HEK293T (cell line): ENCODE results near the gene PARVB.

Source experiments
- CTCF ChIA-PET: fragments of 350-600 bp; formaldehyde crosslinking; extraction: SDS; loops from one replicate; lab custom pipeline; 2021; ENCODE audit warnings: antibody characterized with exemption, inconsistent platforms; lab: Yijun Ruan, JAX
- POLR2A ChIA-PET: fragments of 350-600 bp; formaldehyde crosslinking; extraction: SDS; loops from one replicate; lab custom pipeline; 2020; ENCODE audit warnings: antibody characterized with exemption, inconsistent platforms; lab: Yijun Ruan, JAX
- DNase-seq: peaks from one replicate; pipeline ENCODE4 v3.0.0; 2012; ENCODE audit warnings: mixed read lengths; ENCODE audit errors: extremely low spot score
- ARNT ChIP-seq: fragments of 450-650 bp; IDR thresholded peaks from 2 replicates; pipeline ENCODE4 v1.6.1; 2017; ENCODE audit warnings: mild to moderate bottlenecking
- BHLHE40 ChIP-seq: fragments of 450-650 bp; IDR thresholded peaks from 2 replicates; pipeline ENCODE4 v1.6.1; 2016; ENCODE audit warnings: mild to moderate bottlenecking, moderate library complexity, borderline replicate concordance
- CTBP1 ChIP-seq: fragments of 450-650 bp; IDR thresholded peaks from 2 replicates; pipeline ENCODE4 v1.6.1; 2016; ENCODE audit warnings: borderline replicate concordance
- ELF4 ChIP-seq: fragments of 450-650 bp; IDR thresholded peaks from 2 replicates; pipeline ENCODE4 v1.6.1; 2017; ENCODE audit warnings: antibody characterized with exemption
- FOXA1 ChIP-seq: fragments of 450-650 bp; IDR thresholded peaks from 2 replicates; pipeline ENCODE4 v1.6.1; 2016; ENCODE audit warnings: mild to moderate bottlenecking
- FOXK2 ChIP-seq: fragments of 450-650 bp; IDR thresholded peaks from 2 replicates; pipeline ENCODE4 v1.6.1; 2016; ENCODE audit warnings: mild to moderate bottlenecking
- FOXM1 ChIP-seq: fragments of 450-650 bp; IDR thresholded peaks from 2 replicates; pipeline ENCODE4 v1.6.1; 2017; ENCODE audit warnings: mild to moderate bottlenecking, borderline replicate concordance
- HDGF ChIP-seq: fragments of 450-650 bp; IDR thresholded peaks from 2 replicates; pipeline ENCODE4 v1.6.1; 2017; ENCODE audit warnings: antibody characterized with exemption, borderline replicate concordance
- L3MBTL2 ChIP-seq: fragments of 450-650 bp; conservative IDR thresholded peaks from 2 replicates; pipeline ENCODE4 v1.6.1; 2016; ENCODE audit warnings: mild to moderate bottlenecking
- LEF1 ChIP-seq: fragments of 450-650 bp; IDR thresholded peaks from 2 replicates; pipeline ENCODE4 v1.6.1; 2017; ENCODE audit warnings: mild to moderate bottlenecking, borderline replicate concordance
- NFRKB ChIP-seq: fragments of 450-650 bp; IDR thresholded peaks from 2 replicates; pipeline ENCODE4 v1.6.1; 2016; ENCODE audit warnings: mild to moderate bottlenecking, moderate library complexity
- SP1 ChIP-seq: fragments of 450-650 bp; IDR thresholded peaks from 2 replicates; pipeline ENCODE4 v1.6.1; 2017
- SUZ12 ChIP-seq: fragments of 450-650 bp; IDR thresholded peaks from 2 replicates; pipeline ENCODE4 v1.6.1; 2016; ENCODE audit warnings: mild to moderate bottlenecking
- TARDBP ChIP-seq: fragments of 450-650 bp; IDR thresholded peaks from 2 replicates; pipeline ENCODE4 v1.6.1; 2016
- ZNF384 ChIP-seq: fragments of 450-650 bp; IDR thresholded peaks from 2 replicates; pipeline ENCODE4 v1.6.1; 2016
- TF ChIP-seq, protein P1 (sequence below): fragments of 450-650 bp; IDR thresholded peaks from 2 replicates; pipeline ENCODE4 v1.6.1; 2016

The PARVB gene

DNA sequence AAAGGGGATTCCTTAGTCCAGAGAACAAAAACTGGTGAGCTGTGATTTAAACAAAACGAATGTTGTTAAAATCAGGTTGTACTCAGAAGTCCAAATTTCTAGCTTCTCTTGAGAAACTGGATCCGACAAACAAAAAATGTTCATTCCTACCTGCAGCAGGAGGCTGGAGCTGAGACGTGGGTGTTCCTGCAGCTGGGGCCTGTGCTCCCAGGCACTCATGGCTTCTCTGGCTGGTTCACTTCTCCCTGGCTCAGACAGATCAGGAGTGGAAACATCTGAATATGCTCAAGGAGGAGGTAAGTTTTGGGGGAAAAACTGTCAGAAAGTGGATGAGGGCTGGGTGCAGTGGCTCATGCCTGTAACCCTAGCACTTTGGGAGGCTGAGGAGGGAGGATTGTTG, 24.7 kb upstream of the PARVB start:
- POLR2A ChIA-PET: no interaction called here
- no peak for DNase-seq
- CTCF ChIA-PET: interaction anchor here (1.2 kb wide), 1 partner anchor 626 kb away, joined by 4 read pairs; no protein-coding TSS in a partner anchor
- no peak for TF ChIP-seq ELF4
- TF ChIP-seq, protein P1, sequence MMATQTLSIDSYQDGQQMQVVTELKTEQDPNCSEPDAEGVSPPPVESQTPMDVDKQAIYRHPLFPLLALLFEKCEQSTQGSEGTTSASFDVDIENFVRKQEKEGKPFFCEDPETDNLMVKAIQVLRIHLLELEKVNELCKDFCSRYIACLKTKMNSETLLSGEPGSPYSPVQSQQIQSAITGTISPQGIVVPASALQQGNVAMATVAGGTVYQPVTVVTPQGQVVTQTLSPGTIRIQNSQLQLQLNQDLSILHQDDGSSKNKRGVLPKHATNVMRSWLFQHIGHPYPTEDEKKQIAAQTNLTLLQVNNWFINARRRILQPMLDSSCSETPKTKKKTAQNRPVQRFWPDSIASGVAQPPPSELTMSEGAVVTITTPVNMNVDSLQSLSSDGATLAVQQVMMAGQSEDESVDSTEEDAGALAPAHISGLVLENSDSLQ: no peak
- no peak for TF ChIP-seq FOXK2
- TF ChIP-seq SUZ12: no peak
- no peak for TF ChIP-seq CTBP1
- no peak for TF ChIP-seq L3MBTL2
- no peak for TF ChIP-seq FOXA1
- no peak for TF ChIP-seq LEF1
- TF ChIP-seq BHLHE40: no peak
- TF ChIP-seq FOXM1: no peak
- no peak for TF ChIP-seq HDGF
- no peak for TF ChIP-seq TARDBP
- no peak for TF ChIP-seq ARNT
- no peak for TF ChIP-seq SP1
- no peak for TF ChIP-seq NFRKB
- no peak for TF ChIP-seq ZNF384

DNA sequence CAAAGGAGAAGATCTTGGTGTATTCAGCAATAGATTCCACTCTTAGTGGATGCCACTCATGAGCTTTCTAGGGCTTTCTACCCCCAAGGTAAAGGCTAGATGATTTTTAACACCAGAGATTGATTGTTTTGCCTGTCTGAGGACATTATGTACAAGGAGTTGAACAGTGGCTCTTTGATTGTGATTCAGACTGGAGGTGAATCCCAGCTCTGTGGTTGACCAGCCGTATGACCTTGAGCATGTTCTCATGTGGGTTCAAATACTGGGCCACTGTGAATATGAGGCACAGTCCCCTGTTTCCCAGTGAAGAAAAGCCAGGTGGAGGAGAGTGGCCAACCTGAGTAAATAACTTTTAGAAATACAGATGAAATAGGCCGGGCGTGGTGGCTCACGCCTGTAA, 24.0 kb upstream of the PARVB start:
- TF ChIP-seq LEF1: no peak
- TF ChIP-seq TARDBP: no peak
- TF ChIP-seq ARNT: no peak
- TF ChIP-seq NFRKB: no peak
- no peak for TF ChIP-seq ZNF384
- TF ChIP-seq FOXA1: no peak
- no peak for TF ChIP-seq CTBP1
- TF ChIP-seq ELF4: no peak
- TF ChIP-seq FOXM1: no peak
- TF ChIP-seq SP1: no peak
- TF ChIP-seq BHLHE40: no peak
- no peak for TF ChIP-seq FOXK2
- TF ChIP-seq HDGF: no peak
- CTCF ChIA-PET: no interaction called here
- POLR2A ChIA-PET: no interaction called here
- no peak for DNase-seq

DNA sequence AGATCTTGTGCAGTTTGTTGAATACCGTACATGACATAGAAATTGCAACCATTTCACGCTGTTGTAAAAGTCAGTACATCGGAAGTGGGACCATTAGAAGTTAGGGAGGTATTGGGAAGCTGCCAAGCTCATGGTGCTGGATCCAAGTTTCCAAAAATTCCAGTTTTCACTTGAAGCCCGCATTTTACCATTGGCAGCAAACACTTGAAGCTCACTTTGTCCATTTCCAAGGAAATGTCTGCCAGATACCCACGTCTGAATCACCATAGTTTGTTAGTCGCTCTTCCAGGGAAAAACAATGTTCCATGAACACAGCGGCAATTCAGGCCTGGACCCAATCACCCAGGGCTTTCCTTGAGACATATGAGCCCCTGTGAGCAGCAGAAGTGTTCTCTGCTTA, 22.6 kb upstream of the PARVB start:
- no peak for DNase-seq
- ChIA-PET CTCF (interaction anchor here (0.6 to 1.1 kb wide), 3 partner anchors 8 to 139 kb away, joined by 3 read pairs; no protein-coding TSS in a partner anchor), POLR2A (no interaction called here)
- TF ChIP-seq FOXA1 (no peak), CTBP1 (no peak), ARNT (no peak), NFRKB (no peak), BHLHE40 (no peak)
- TF ChIP-seq, protein P1: no peak

DNA sequence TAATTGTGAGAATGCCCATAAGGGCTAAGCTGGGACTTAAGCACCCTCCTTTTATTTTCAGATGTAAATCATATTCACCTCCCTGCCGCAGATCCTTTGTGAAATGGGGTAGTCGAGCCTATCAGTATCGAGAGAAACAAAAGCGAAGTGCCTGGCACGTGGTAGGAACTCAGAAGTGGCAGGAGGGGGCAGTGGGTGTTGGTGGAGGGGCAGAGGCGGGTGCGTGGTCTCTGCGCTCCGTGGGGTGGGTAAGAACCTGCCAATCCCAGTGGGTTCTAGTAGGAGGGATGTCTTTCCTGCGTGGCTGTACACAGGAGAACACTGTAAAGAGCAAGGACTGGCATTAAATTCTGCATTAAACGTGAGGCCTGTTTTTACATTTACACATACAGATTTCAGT, 21.8 kb upstream of the PARVB start:
- no peak for DNase-seq
- CTCF ChIA-PET: interaction anchor here (1.1 kb wide), 1 partner anchor 9 kb away, joined by 6 read pairs; no protein-coding TSS in a partner anchor
- no peak for TF ChIP-seq SUZ12
- TF ChIP-seq HDGF: no peak
- TF ChIP-seq FOXA1: no peak
- no peak for TF ChIP-seq NFRKB
- TF ChIP-seq ELF4: no peak
- POLR2A ChIA-PET: no interaction called here

DNA sequence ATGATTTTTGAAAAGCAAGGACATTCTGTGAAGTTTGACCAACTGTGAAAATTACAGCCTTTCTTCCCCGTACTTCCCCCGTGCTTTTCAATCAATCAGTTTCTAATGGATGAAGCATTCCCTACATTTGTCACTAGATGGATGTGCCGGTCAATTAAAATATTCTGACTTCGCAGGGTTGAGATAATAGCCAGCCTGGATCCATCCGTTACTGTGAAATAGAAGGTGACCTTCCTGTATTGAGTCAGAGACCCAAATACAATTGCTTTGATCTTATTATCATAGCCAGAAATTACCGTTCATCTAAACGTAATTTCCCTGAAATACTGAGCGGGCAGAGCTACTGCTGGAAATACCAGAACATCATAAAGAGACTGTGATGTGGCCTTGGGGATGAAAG, 21.1 kb upstream of the PARVB start:
- TF ChIP-seq ELF4 (no peak), ARNT (no peak), ZNF384 (no peak), TARDBP (no peak)
- POLR2A ChIA-PET: no interaction called here
- no peak for DNase-seq
- CTCF ChIA-PET: interaction anchor here (0.9 to 1.1 kb wide), 2 partner anchors 10 to 83 kb away, joined by 3 to 6 read pairs; no protein-coding TSS in a partner anchor

DNA sequence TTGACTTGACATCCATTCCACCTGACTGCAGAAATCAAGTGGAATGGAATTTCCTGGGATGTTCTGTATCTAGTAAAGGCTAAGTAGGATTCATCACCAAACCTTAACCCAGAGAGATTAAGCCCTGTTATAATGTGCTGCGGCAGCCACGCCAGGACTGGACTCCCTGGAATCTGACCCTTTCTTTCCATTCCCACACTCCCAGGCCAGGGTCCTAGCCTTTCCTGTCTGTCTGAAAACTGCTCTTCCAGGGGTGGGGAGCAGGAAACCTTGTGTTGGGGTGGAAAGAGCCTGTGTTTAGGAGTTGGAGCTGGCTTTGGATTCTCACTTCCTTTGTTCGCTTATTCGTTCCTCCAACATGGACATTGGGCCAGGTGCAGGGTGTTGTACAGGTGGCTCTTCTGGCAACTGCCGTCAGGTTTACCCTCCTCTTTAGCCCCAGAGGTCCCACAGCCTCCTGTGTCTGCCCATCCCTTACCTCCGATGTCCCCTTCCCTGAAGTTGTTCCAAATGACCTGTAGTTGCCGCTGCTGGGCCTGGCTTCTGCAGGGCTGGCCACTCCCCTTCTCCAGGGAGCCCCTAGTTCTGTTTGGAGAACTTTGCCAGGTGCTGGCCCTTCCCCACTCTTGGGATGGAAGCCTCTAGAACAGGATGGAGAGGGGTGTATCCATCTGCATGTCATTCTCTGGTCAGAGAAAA, 20.5 kb upstream of the PARVB start:
- CTCF ChIA-PET: interaction anchor here (0.7 to 1.4 kb wide), 5 partner anchors 10 to 619 kb away, joined by 3 to 6 read pairs (median 4); no protein-coding TSS in a partner anchor
- peak; percentile 48 for DNase-seq
- POLR2A ChIA-PET: no interaction called here
- no peak for TF ChIP-seq ZNF384
- no peak for TF ChIP-seq LEF1
- no peak for TF ChIP-seq SUZ12
- TF ChIP-seq FOXM1: no peak
- no peak for TF ChIP-seq BHLHE40
- TF ChIP-seq TARDBP: no peak
- no peak for TF ChIP-seq NFRKB
- TF ChIP-seq ELF4: no peak
- no peak for TF ChIP-seq SP1
- TF ChIP-seq FOXA1: no peak
- TF ChIP-seq ARNT: no peak
- TF ChIP-seq FOXK2: no peak
- TF ChIP-seq, protein P1: no peak
- TF ChIP-seq L3MBTL2: no peak

DNA sequence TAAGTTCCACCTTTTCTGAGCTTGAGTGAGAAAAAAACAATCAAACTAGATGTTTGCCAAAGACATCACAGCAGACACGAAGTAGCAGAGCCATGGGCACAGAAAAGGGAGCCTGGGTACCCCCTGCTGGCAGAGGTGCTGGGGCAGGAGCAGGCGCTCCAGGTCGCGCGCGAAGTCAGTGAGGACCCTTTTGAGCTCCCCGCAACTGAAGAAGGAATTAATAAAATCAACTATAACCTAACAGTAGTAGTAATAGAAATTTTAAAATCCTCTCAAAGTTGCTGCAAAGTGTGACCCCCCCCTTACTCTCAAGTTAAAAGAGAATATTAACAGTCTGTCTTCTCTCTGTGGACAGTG, 20.0 kb upstream of the PARVB start:
- DNase-seq: no peak
- ChIA-PET POLR2A (no interaction called here), CTCF (interaction anchor here (0.7 to 1.4 kb wide), 3 partner anchors 11 to 618 kb away, joined by 4 to 6 read pairs (median 4); no protein-coding TSS in a partner anchor)
- no peak for TF ChIP-seq SUZ12
- no peak for TF ChIP-seq ARNT
